Activated gamma-delta T cell (primary cell): ENCODE measurements around the gene PGLYRP2.

Experiments used
- DNase-seq: peaks from one replicate; lab custom pipeline; 2025; lab: John Stamatoyannopoulos, UW

Gene PGLYRP2

GRCh38 chr19:15439821-15440641, 39.3 kb downstream of the PGLYRP2 start:
- no peak for DNase-seq

GRCh38 chr19:15439078-15439799, 40.1 kb downstream of the PGLYRP2 start:
- no peak for DNase-seq

GRCh38 chr19:15438577-15438976, 40.7 kb downstream of the PGLYRP2 start:
- DNase-seq = no peak

- no peak for DNase-seq
These were observed 41.2 kb downstream of the PGLYRP2 start for GRCh38 chr19:15438124-15438496.

- no peak for DNase-seq
These were observed 41.8 kb downstream of the PGLYRP2 start for GRCh38 chr19:15437355-15438123.

GRCh38 chr19:15436826-15437110, 42.5 kb downstream of the PGLYRP2 start:
- DNase-seq = no peak

GRCh38 chr19:15436012-15436825, 43.1 kb downstream of the PGLYRP2 start:
- no peak for DNase-seq

GRCh38 chr19:15433519-15434069, 45.7 kb downstream of the PGLYRP2 start:
- no peak for DNase-seq

- DNase-seq = peak; percentile 91
These were observed 46.4 kb downstream of the PGLYRP2 start for GRCh38 chr19:15432629-15433518.

- DNase-seq = no peak
These were observed 47.2 kb downstream of the PGLYRP2 start for GRCh38 chr19:15432018-15432494.

- no peak for DNase-seq
These were observed 47.8 kb downstream of the PGLYRP2 start for GRCh38 chr19:15431396-15432017.

- DNase-seq = no peak
These were observed 48.7 kb downstream of the PGLYRP2 start for GRCh38 chr19:15430526-15431120.

- no peak for DNase-seq
These were observed 49.4 kb downstream of the PGLYRP2 start for GRCh38 chr19:15429825-15430467.

- no peak for DNase-seq
These were observed 50.1 kb downstream of the PGLYRP2 start for GRCh38 chr19:15428956-15429824.

GRCh38 chr19:15427991-15428471, 51.3 kb downstream of the PGLYRP2 start:
- DNase-seq = no peak

GRCh38 chr19:15427350-15427700, 52.0 kb downstream of the PGLYRP2 start:
- DNase-seq = no peak

- DNase-seq = no peak
These were observed 52.6 kb downstream of the PGLYRP2 start for GRCh38 chr19:15426485-15427349.
